Measurements from ENCODE around the gene CHN2.

The CHN2 gene

DNA sequence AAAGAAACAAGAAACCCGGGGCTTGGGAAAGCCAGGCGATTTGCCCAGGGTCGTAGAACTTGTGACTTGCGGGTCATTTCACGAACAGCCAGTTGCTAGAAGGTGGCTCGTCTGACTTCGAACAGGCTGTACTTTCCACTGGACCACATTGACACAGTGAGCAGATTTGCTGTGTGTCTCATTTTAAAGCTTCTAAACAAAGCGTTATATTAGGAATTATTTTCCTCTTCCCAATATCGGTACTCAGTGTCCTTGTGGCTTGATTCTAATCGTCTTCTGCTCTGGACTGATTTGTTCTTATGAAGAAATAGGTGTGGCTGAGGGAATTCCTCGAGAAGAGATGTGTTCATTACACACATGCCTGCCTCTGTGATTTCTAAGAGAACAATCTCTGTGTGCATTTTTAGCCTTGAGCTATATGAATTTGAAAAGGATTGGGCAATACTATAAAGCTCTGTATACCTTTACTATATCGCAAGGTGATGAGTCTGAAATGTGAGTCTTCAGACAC is 219.1 kb downstream of the CHN2 start:
- DNase-seq, result no peak

DNA sequence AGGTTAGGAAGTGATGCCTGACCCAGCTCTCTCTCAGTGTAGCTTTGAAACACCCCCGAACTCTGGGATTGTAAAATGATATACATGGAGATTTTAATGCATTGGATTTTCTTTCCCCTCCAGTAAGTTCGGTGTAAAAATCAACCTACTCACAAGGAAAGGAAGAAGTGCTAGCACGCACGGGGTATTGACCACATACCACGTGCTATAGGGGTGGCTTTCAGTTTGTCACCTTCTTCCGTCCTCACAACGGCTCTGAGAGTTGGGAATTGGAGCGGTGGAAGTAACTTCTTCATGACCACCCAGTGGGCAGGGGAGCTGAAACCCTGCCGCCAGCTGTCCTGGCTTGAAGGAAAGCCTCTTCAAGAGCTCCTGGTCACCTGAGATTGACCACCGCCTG is 219.6 kb downstream of the CHN2 start:
- DNase-seq, result no peak

GRCh38 chr7:29415215-29415614 is 220.6 kb downstream of the CHN2 start:
- no peak for DNase-seq

GRCh38 chr7:29416276-29416937 is 221.8 kb downstream of the CHN2 start:
- no peak for DNase-seq

- DNase-seq, result no peak
These were observed 222.3 kb downstream of the CHN2 start for GRCh38 chr7:29416938-29417305.

GRCh38 chr7:29418056-29418455 is 223.5 kb downstream of the CHN2 start:
- no peak for DNase-seq

DNA sequence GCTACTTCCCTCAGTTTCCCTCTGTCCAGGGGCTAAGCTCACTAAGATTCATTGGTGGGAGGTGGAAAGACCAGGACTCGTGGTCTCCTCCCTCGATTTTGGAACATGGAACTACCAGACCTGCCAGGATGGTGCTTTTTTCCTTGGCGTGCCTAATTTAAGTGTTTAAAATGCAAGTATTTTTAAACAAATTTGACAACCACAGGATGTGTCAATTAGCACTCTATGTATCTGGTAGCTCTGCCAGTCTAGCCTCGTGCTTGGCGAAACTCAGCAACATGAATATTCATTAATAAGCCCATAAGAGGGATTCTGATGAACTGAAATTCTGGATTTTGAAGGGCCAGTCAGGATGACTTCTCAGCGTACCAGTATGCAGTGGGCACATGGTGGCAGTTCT is 224.1 kb downstream of the CHN2 start:
- DNase-seq, result no peak

- no peak for DNase-seq
These were observed 225.4 kb downstream of the CHN2 start for GRCh38 chr7:29420011-29420410.

DNA sequence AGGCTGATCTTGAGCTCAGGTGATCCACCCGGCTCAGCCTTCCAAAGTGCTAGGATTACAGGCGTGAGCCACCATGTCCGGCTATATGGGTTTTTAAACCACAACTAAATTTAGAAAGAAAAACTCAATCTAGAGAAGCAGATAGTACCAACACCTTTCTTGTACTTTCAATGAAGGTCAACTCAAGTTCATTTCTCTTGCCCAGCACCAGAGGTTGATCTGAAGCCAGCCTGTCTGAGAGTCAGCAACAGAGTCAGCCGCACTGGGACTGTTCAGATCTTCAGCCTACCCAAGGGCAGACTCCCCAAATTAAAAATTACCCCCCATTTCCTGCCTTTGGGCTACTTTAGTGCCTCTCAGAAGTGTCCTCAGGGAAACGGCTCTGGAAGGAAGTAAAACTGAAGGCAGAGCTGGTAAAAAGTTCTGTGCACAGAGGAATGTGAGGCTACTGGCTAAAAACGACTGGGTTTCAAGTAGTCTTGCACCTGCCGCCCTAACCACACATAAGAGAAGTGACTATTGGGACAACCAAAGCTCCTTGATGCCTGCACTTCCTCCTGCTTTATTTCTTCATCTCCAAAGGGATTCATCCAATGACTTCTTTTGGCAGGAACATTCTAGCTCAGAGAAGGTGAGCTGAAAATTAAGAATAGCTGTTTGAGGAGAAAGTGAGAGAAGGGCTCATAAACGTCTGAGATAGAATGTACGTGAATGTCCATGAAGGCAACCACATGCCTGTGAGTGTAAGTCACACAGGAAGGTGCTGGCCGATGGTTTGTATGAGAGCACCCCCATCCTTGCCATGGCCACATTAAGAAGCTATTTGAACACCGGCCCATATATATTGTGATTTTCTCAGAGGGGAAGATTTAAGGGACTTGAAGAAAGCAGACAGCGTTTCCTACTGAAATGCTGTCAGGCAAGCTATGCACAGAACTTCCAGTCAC is 226.7 kb downstream of the CHN2 start:
- no peak for DNase-seq

GRCh38 chr7:29422829-29423228 is 228.3 kb downstream of the CHN2 start:
- DNase-seq, result no peak

DNA sequence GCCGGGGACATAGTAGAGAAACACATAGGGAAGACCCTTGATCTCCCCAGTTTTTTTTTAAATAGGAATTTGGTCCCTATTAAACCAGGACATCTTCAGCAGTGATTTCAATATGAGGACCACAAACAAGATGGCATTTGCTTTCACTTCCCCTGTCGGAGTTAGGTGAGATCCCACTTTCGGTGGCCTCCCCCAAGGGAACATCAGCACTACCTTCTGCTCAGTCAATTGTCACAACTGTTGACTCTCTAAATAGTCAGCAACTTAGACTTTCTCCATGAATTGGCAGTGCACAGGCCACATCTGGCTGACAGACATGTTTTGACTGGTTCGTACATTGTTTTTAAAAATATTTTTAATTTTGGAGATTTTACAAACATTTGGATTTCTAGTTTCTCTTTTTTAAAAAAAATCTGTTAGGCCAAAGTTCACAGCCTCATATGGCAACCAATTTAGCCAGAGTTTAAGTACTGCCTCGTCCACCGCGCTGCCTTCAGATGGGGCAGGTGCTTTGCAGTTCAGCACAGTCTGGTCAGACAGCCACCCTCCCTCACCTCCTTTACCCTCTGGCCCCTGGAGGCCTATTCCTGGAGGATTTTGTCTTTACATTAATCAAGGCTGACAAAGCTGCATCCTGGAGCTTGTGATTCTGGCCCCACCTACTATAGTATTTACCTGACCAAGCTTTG is 229.9 kb downstream of the CHN2 start:
- DNase-seq, result no peak

DNA sequence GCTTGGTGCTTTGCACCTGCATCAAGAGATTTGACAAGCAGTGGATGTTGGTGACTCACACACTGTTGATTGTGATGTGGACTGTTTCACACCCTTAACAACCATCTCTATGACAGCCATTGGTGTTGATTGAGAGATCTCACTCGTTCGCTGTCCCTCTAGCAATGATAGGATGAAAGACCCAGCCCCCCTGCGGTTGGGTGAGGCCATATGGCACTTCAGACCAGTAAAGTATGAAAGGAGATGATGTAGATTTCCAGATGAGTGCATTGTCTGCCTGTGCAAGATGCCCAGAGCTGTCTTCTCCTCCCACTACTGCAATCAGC is 230.4 kb downstream of the CHN2 start:
- DNase-seq, result no peak

GRCh38 chr7:29426587-29426986 is 232.0 kb downstream of the CHN2 start:
- DNase-seq, result no peak

DNA sequence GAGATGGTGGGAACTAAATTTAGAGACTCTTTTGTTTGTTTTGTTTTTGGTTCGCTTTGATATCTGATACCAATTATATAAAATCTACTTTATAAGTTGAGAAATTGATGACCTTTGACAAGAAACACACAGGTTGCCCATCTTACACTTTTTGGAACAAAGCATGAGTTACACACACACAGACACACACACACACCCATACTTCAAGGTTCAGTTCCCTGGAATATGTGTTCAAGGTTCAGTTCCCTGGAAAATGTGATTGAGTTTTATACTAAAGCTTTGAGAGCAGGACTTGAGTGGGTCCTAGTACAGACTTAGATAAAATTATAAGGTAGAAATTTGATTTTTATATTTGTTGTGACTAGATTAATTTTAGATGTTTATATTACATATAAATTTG is 234.8 kb downstream of the CHN2 start:
- no peak for DNase-seq

DNA sequence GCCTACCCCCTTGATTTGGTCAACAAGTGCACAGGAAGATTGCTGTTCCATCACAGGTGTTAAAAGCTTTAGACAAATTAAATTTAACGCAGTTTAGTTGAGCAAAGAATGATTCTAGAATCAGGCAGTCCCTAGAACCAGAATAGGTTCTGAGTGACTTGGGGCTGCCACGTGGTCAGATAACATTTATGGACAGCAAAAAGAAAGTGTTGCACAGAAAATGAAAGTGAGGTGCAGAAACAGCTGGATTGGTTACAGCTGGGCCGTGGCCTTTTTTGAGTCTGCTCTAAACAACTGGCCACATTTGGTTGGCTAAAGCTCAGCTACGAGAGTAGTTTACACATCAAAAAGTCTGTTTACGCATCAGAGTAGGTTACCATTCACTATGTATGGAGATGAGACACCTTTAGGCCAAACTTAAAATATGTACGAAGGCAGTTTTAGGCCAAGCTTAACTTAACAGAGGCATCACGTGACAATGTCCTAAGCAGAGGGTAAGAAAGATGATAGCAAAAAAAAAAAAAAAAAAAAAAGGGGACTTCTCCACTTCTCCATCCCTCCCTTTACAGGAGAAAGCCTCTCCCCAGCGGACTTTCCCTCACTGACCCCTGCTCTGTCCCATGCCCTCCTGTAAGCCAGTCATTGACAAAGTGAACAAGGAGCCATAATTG is 235.8 kb downstream of the CHN2 start:
- DNase-seq, result no peak

GRCh38 chr7:29431686-29432085 is 237.1 kb downstream of the CHN2 start:
- DNase-seq, result no peak

- DNase-seq, result no peak
These were observed 238.1 kb downstream of the CHN2 start for GRCh38 chr7:29432721-29433120.

DNA sequence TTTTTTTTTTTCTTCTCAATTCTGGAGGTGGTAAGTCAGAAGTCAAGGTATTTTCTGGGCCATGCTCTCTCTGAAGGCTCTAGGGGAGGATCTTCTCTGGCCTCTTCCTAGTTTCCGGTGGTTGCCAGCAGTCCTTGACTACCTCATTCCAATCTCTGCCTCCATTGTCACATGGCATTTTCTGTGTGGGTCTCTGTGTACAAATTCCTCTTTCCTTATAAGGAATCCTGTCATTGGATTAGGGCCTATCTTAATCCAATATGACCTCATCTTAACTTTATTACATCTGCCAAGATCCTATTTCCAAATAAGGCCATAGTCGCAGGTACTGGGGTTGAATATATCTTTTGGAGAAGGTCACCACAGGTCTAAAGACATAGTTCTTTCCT is 239.8 kb downstream of the CHN2 start:
- no peak for DNase-seq

DNA sequence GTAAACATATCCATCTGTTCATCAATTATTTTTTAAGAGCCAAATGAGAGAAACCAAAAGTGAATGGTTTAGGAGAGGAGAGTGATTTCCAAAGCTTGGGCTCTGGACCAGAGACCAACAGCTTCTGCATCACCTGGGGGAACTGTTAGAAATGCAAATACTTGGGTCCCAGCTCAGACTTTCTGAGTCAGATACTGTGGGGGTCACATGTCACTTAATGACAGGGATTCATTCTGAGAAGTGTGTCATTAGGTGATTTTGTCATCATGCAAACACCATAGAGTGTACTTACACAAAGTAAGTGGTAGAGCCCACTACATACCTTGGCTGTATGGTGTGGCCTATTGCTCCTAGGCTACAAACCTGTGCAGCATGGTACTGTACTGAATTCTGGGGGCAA is 240.6 kb downstream of the CHN2 start:
- no peak for DNase-seq

GRCh38 chr7:29435902-29436301 is 241.3 kb downstream of the CHN2 start:
- no peak for DNase-seq

DNA sequence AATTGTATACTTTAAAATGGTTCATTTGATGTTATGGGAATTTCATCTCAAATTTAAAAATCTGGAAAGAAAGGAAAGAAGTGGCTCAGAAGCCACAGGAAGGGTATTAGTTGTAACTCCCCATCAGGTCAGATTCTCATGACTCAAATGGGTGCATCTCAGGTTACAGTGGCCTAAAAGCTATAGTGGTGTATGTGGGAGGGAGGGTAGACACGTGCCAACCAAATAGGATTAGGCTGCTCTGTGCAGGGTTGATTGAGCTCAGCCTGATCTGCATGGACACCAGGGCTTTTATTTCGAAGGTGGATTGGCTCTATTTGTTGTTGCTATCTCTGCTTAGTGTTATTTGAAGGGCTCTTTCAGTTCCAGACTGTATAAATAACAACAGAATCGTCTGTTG is 247.6 kb downstream of the CHN2 start:
- DNase-seq, result peak; percentile 47

DNA sequence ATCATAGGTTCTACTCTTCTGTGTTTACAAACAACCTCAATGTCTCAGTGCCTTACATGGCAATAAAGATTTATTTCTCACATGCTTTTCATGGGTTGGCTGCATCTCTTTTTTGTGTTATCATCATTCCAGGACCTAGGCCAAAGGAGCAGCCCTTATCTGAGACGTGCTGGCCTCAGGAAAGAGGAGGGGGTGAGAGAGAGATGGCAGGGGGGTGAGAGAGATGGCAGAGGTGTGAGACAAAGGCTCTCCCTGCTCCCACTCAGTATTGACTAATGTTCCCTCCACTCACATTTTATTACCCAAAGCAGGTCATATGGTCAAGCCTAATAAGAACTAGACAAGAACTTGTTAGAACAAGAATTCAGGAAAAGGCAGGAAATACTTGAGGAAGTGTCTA is 249.0 kb downstream of the CHN2 start:
- no peak for DNase-seq

- no peak for DNase-seq
These were observed 249.7 kb downstream of the CHN2 start for GRCh38 chr7:29444267-29444666.
